Neuronal stem cell (in vitro differentiated cells): ENCODE results near the gene MRPL54.

ENCODE experiments used
- DNase-seq: peaks from one replicate; pipeline ENCODE4 v3.0.0-alpha.2; 2013; ENCODE audit warnings: low spot score
- H2AFZ ChIP-seq: one replicate; pipeline ENCODE4 v1.6.1; 2013; ENCODE audit warnings: mild to moderate bottlenecking, low read length, inconsistent platforms
- H2AK5ac ChIP-seq: 2 replicates; pipeline ENCODE4 v1.6.1; 2013; ENCODE audit warnings: low read depth, mild to moderate bottlenecking, inconsistent platforms, low read length, moderate library complexity, mixed read lengths
- H2BK120ac ChIP-seq: 2 replicates; pipeline ENCODE4 v1.6.1; 2013; ENCODE audit warnings: low read depth, mild to moderate bottlenecking, inconsistent platforms, low read length, moderate library complexity, mixed read lengths
- H2BK12ac ChIP-seq: one replicate; pipeline ENCODE4 v1.6.1; 2013; ENCODE audit warnings: low read length, inconsistent platforms
- H2BK15ac ChIP-seq: 2 replicates; pipeline ENCODE4 v1.6.1; 2013; ENCODE audit warnings: mild to moderate bottlenecking, low read length, inconsistent platforms, mixed read lengths
- H2BK5ac ChIP-seq: one replicate; pipeline ENCODE4 v1.6.1; 2013; ENCODE audit warnings: inconsistent platforms, mild to moderate bottlenecking, low read length, moderate library complexity
- H3K14ac ChIP-seq: one replicate; pipeline ENCODE4 v1.6.1; 2013; ENCODE audit warnings: low read length, inconsistent platforms
- H3K18ac ChIP-seq: 2 replicates; pipeline ENCODE4 v1.6.1; 2013; ENCODE audit warnings: low read length, inconsistent platforms
- H3K23ac ChIP-seq: 2 replicates; pipeline ENCODE4 v1.6.1; 2013; ENCODE audit warnings: low read depth, mild to moderate bottlenecking, mixed read lengths, low read length, inconsistent platforms; ENCODE audit not compliant: poor library complexity
- H3K27ac ChIP-seq: replicated peaks from 3 replicates; pipeline ENCODE4 v1.5.1; 2013; ENCODE audit warnings: low read length, inconsistent platforms
- H3K27me3 ChIP-seq, 3 experiments: 2 replicates each; pipeline ENCODE4 v1.6.1; 2013; ENCODE audit warnings: low read length in 3 of 3, mild to moderate bottlenecking in 2 of 3, inconsistent platforms in 1 of 3, low read depth in 1 of 3, mixed read lengths in 1 of 3, moderate library complexity in 1 of 3; ENCODE audit not compliant: control insufficient read depth in 3 of 3, insufficient read depth in 3 of 3
- H3K36me3 ChIP-seq, 2 donors: replicated peaks in 1 of 2; 2 replicates each; pipeline ENCODE4 v1.6.1; 2013; ENCODE audit warnings: low read length in 2 of 2; ENCODE audit not compliant: control insufficient read depth in 2 of 2, insufficient read depth in 2 of 2
- H3K4ac ChIP-seq: 2 replicates; pipeline ENCODE4 v1.6.1; 2013; ENCODE audit warnings: inconsistent platforms, mild to moderate bottlenecking, low read length, moderate library complexity
- H3K4me1 ChIP-seq, 2 donors: 1 replicate in 1 of 2; 2 replicates in 1 of 2; pipeline ENCODE4 v1.6.1; 2013; ENCODE audit warnings: low read length in 2 of 2, low read depth in 1 of 2; ENCODE audit not compliant: control insufficient read depth in 2 of 2, insufficient read depth in 1 of 2
- H3K4me2 ChIP-seq: one replicate; pipeline ENCODE4 v1.6.1; 2013; ENCODE audit warnings: mild to moderate bottlenecking, low read length, inconsistent platforms; ENCODE audit not compliant: insufficient read depth, poor library complexity, severe bottlenecking
- H3K4me3 ChIP-seq, 2 donors: 2 replicates each; pipeline ENCODE4 v1.5.1; 2013; ENCODE audit warnings: low read length in 2 of 2, mild to moderate bottlenecking in 2 of 2, inconsistent platforms in 1 of 2, moderate library complexity in 1 of 2
- H3K79me1 ChIP-seq: one replicate; pipeline ENCODE4 v1.6.1; 2013; ENCODE audit warnings: low read depth, mild to moderate bottlenecking, inconsistent platforms, low read length, moderate library complexity
- H3K9ac ChIP-seq: one replicate; pipeline ENCODE4 v1.6.1; 2013; ENCODE audit warnings: mild to moderate bottlenecking, low read depth, low read length, inconsistent platforms; ENCODE audit not compliant: poor library complexity
- H3K9me3 ChIP-seq, 2 donors: replicated peaks in 1 of 2; 2 replicates each; pipeline versions ENCODE3 to v1.6.1; 2013; ENCODE audit warnings: low read length in 2 of 2, mild to moderate bottlenecking in 2 of 2, inconsistent platforms in 1 of 2, low read depth in 1 of 2, mixed read lengths in 1 of 2, moderate library complexity in 1 of 2; ENCODE audit not compliant: control insufficient read depth in 2 of 2, insufficient read depth in 1 of 2
- H4K8ac ChIP-seq: one replicate; pipeline ENCODE4 v1.6.1; 2013; ENCODE audit warnings: low read depth, mild to moderate bottlenecking, inconsistent platforms, low read length, moderate library complexity
- H4K91ac ChIP-seq: one replicate; pipeline ENCODE4 v1.6.1; 2013; ENCODE audit warnings: low read length, low read depth, mild to moderate bottlenecking, inconsistent platforms; ENCODE audit not compliant: poor library complexity
- WGBS, 2 donors: extraction: QIAGEN DNeasy Blood & Tissue Kit; methylation state at CpG; one replicate each; pipeline ENCODE4 v1.1.7; 2013; ENCODE audit warnings: missing lambda C conversion rate in 2 of 2, mixed read lengths in 1 of 2; ENCODE audit not compliant: insufficient read length in 2 of 2, insufficient replicate concordance in 1 of 2; ENCODE audit errors: extremely low coverage in 2 of 2; 5-methylcytosine and 5-hydroxymethylcytosine counted together

MRPL54 gene

DNA sequence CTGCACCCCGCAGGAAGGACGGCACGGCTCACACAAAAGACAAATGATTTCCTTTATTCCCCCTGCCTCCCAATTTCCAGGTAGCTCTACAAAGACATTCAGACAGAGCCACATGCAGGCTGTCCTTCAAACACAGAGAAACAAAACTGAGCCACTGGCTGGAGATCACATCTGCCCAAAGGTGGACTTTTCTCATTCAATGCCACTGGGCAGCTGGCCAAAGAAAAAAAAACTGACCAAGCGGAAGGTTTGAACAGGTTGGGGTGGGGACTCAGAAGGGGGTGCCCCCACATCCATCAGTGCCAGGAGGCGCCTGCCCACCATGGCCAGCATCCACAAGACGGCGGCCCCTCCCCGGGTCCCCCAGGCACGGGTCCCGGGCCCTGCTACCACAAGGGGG is 41.5 kb downstream of the MRPL54 start:
- H3K27me3 ChIP-seq: peaks cover 0 to 48% (median 23%) of the 10 kb centered on the region in 3 experiments
- H2BK12ac ChIP-seq: no peak overlapping the region
- peaks cover 8 to 9% of the 10 kb centered on the region in 2 donors for H3K4me1 ChIP-seq
- H3K27ac ChIP-seq: no peak overlapping the region
- DNase-seq: no peak
- H3K4ac ChIP-seq: no peak overlapping the region
- no peak overlapping the region for H4K8ac ChIP-seq
- H3K79me1 ChIP-seq: no peaks in the 10 kb centered on the region
- WGBS, 2 donors: no CpG with 5 or more reads among the region's 10 CpGs
- no peak overlapping the region for H3K18ac ChIP-seq
- H3K14ac ChIP-seq: no peak overlapping the region
- no peak overlapping the region for H2BK120ac ChIP-seq
- H3K36me3 ChIP-seq: peaks cover 0 to 3% of the 10 kb centered on the region in 2 donors
- no peak overlapping the region for H3K23ac ChIP-seq
- no peak overlapping the region for H3K9ac ChIP-seq
- no peak overlapping the region for H2BK5ac ChIP-seq
- H3K4me2 ChIP-seq: no peak overlapping the region
- H2AFZ ChIP-seq: no peak overlapping the region
- no peak overlapping the region for H4K91ac ChIP-seq
- H3K9me3 ChIP-seq: peaks cover 0 to 5% of the 10 kb centered on the region in 2 donors
- no peak overlapping the region for H2AK5ac ChIP-seq
- H2BK15ac ChIP-seq: peak overlapping the region; percentile 46
- no peak overlapping the region for H3K4me3 ChIP-seq

DNA sequence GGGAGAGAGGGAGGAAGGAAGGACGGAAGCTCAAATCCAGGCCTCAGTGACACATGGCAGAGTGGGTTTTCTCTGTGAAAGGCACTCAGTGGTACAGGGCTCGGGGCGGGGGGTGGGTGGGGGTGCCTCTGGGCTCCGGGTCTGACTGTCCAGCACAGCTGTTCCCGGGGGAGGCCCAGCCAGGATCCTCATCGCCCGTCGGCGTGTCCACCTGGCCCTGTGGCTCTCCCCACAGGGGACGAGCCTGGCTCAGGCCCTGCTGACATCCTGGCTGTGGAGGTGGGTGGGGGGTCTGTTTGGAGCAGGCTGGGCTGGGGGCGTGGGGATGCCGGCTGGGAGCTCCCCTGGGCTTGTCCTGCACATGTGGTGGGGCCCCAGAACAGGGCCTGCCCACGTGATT is 41.9 kb downstream of the MRPL54 start:
- Histone ChIP-seq H3K14ac (no peak overlapping the region), H3K4ac (no peak overlapping the region), H2AFZ (no peak overlapping the region), H3K9ac (no peak overlapping the region), H2BK12ac (no peak overlapping the region), H4K91ac (no peak overlapping the region), H2AK5ac (no peak overlapping the region), H2BK5ac (no peak overlapping the region), H3K4me2 (no peak overlapping the region), H3K23ac (no peak overlapping the region), H2BK15ac (peak overlapping the region; percentile 46), H3K4me3 (no peak overlapping the region), H3K36me3 (peaks cover 0 to 3% of the 10 kb centered on the region in 2 donors), H3K27ac (no peak overlapping the region), H2BK120ac (no peak overlapping the region), H3K9me3 (peaks cover 0 to 5% of the 10 kb centered on the region in 2 donors), H3K79me1 (no peaks in the 10 kb centered on the region), H3K27me3 (peaks cover 0 to 43% (median 23%) of the 10 kb centered on the region in 3 experiments), H3K18ac (no peak overlapping the region), H3K4me1 (peaks cover 8 to 9% of the 10 kb centered on the region in 2 donors), H4K8ac (no peak overlapping the region)
- DNase-seq: no peak
- no CpG with 5 or more reads among the region's 13 CpGs for WGBS, 2 donors

DNA sequence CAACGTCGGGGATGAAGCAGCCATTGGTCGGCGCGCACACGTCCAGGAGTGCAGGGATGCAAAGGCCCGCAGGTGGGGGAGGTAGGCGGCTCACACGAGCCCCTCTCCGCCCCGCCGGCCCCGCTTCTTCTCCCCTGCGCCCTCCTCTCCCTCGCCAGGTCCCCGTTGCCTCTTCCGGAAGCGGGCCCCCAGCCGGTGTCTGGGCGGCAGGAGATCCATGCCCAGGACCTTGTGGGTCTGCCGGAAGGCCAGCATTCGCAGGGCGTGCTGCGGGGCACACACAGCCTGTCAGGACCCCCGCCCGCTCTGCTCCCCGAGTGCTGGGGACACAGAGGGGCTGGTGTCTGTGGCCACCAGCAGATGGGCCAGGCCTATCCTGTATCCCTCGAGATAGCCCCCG is 43.4 kb downstream of the MRPL54 start:
- Histone ChIP-seq H2BK15ac (no peak overlapping the region), H3K23ac (no peak overlapping the region), H3K27ac (no peak overlapping the region), H4K91ac (no peak overlapping the region), H2AFZ (no peak overlapping the region), H3K9ac (no peak overlapping the region), H3K4me2 (no peak overlapping the region), H3K27me3 (peaks cover 0 to 34% (median 19%) of the 10 kb centered on the region in 3 experiments), H3K4me1 (peaks cover 8 to 9% of the 10 kb centered on the region in 2 donors), H4K8ac (no peak overlapping the region), H2BK120ac (no peak overlapping the region), H3K79me1 (no peaks in the 10 kb centered on the region), H3K14ac (no peak overlapping the region), H3K18ac (no peak overlapping the region), H2AK5ac (no peak overlapping the region), H3K9me3 (peaks cover 0 to 5% of the 10 kb centered on the region in 2 donors), H3K4me3 (no peak overlapping the region), H3K4ac (no peak overlapping the region), H2BK5ac (no peak overlapping the region), H3K36me3 (peaks cover 0 to 3% of the 10 kb centered on the region in 2 donors), H2BK12ac (no peak overlapping the region)
- DNase-seq: no peak
- no CpG with 5 or more reads among the region's 29 CpGs for WGBS, 2 donors

DNA sequence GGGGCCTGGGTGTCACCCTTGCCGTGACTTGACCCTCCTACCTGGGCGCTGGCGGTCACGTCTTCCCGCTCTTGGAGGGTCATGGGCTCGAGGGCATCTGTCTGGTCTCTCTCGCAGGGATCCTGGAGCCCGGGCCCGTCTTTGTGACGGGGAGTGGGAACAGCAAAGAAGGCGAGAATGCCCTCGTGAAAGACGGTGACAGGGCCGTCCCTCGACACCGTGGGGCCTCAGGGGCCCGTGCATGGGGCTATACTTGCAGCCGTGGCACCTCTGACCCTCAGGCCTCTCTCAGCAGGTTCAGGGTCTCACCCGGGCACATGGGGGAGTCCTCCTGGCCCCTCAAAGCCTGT is 44.6 kb downstream of the MRPL54 start:
- H2AFZ ChIP-seq: no peak overlapping the region
- H3K23ac ChIP-seq: peak overlapping the region; percentile 75
- H2BK5ac ChIP-seq: no peak overlapping the region
- peaks cover 0 to 5% of the 10 kb centered on the region in 2 donors for H3K9me3 ChIP-seq
- no peaks in the 10 kb centered on the region for H3K79me1 ChIP-seq
- no CpG with 5 or more reads among the region's 19 CpGs for WGBS, 2 donors
- H2AK5ac ChIP-seq: peak overlapping the region; percentile 60
- no peak overlapping the region for H3K9ac ChIP-seq
- H3K14ac ChIP-seq: peak overlapping the region; percentile 49
- no peak overlapping the region for H2BK12ac ChIP-seq
- no peak overlapping the region for H4K91ac ChIP-seq
- no peak overlapping the region for H3K4me3 ChIP-seq
- no peak overlapping the region for H4K8ac ChIP-seq
- H3K4me1 ChIP-seq: peaks cover 0 to 2% of the 10 kb centered on the region in 2 donors
- peaks cover 0 to 3% of the 10 kb centered on the region in 2 donors for H3K36me3 ChIP-seq
- H3K27ac ChIP-seq: no peak overlapping the region
- peaks cover 0 to 22% (median 7%) of the 10 kb centered on the region in 3 experiments for H3K27me3 ChIP-seq
- peak overlapping the region; percentile 15 for H2BK15ac ChIP-seq
- no peak overlapping the region for H3K4me2 ChIP-seq
- H2BK120ac ChIP-seq: no peak overlapping the region
- no peak for DNase-seq
- H3K18ac ChIP-seq: no peak overlapping the region
- H3K4ac ChIP-seq: no peak overlapping the region
